T follicular helper cell (primary cell): ENCODE results near the gene SLC13A1.
"Not testable (repeated sequence)": the region's sequence is repeated elsewhere in the genome, so short reads cannot be mapped to it uniquely, and the experiment has no call there.

Experiments
- DNase-seq: peaks from one replicate; pipeline ENCODE4 v3.0.0-alpha.2; 2020; ENCODE audit warnings: low read depth
- total RNA-seq, 2 experiments: gene quantifications; one replicate each; lab custom pipeline; 2026; lab: John Stamatoyannopoulos, UW

SLC13A1 gene
- total RNA-seq, result 0 reads per million in 2 experiments

DNA sequence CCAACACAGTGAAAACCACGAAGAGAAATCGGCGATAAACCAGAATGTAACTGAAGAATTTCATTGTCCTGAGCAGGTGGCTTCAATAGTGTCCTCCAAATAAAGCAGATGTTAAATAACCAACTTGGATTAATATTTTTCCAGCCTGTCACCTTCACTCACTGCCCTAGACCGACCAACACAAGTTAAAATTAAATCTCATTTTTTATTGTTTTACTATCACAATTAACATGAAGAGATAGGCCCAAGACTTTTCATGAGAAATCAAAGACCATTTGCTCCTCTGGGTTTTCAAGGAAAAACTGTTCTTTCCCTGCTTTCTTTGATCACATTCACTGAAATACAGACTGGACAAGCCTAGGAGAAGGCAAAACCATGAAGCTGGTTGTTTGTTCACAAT lies at the start of gene SLC13A1:
Gene SLC13A1, minus strand, starts transcription at position 87 of the 400 bp plus-strand sequence. Its CDS starts 23 bp downstream, at position 64.
- no peak for DNase-seq

DNA sequence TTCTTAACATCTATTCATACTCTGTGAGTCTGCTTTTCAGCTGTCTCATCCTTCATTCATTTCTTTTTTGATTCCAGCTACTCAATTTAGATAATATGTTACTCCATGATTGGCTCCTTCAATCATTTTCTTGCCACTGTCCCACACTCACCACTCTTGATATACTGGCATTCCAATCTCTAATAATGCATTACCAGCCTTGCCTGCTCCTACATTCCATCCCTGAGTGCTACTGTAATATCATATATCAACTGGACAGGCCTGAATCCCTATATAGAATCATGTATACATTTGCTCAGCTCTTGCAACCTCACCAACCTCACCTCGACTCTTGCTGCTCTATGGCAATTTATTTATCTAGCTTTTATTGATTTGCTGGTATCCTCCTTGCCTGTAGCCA lies 45.0 kb upstream of the SLC13A1 start:
- DNase-seq, result no peak

GRCh38 chr7:123242467-123243092 lies 42.8 kb upstream of the SLC13A1 start:
- DNase-seq, result no peak

- DNase-seq, result no peak
These were observed 42.0 kb upstream of the SLC13A1 start for GRCh38 chr7:123241809-123242208.

DNA sequence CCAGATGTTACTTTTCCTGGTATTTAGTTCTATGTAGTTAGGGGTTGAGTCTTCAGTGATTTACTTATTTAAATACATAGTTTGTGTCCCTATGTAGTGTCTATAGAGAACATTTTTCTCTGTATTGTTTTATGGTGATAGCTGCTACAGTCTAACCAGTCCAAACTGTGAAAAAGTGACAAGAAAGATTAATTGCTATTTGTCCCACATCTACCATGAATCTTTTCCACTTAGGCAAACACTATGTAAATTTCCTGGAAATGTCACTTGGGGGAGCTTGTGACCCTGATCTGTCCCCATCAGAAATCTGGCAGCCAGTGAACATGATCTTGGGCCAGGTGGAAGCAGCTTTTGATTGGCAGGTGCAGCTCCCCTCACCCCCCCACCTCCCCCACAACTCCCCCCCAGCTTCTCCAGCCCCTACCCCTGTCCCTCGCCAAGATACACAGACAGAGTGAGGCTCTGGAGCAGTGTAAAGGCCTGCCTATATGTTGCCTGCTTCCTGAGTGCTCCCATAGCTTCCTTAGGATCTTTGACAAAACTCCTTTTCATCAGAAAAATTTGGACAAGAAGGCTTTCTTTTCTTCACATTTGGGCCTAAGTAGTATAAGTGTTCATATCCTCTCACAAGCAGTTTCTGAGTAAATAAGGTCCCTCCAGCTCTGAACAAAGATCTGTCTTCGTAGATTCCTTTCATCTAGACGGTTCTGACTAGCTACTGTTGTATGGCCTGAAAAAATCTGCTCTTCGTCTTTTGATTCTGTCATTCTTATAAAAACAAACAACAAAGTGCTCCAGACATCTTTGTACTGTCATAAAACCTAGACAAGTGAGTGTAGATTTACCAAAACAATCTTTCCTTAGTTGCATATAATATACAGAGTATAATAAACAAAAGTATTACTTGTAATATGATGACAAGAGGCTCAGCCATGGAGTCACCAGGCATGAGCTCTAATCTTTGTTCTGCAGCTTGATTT lies 31.5 kb upstream of the SLC13A1 start:
- no peak for DNase-seq

DNA sequence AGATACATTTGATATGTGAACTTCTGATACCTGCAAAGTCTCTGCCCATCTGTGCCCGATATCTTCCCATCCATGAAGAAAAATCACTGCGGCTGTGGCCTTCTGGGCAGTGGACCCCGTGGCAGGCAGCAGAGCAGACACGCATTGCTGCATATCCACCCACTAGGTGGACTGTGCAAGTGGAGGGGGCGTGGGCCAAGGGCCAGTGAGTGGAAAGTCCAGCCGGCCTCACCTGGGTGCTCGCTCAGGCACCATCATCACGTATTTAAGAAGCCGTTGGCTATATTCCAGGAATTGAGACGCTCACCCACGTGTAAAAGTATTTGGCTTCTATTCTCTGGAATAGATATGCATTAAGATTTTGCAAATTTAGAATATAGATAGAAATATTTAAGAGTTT lies 30.8 kb upstream of the SLC13A1 start:
- DNase-seq, result no peak

- no peak for DNase-seq
These were observed 30.4 kb upstream of the SLC13A1 start for GRCh38 chr7:123230147-123230546.

- no peak for DNase-seq
These were observed 29.7 kb upstream of the SLC13A1 start for GRCh38 chr7:123229426-123229825.

DNA sequence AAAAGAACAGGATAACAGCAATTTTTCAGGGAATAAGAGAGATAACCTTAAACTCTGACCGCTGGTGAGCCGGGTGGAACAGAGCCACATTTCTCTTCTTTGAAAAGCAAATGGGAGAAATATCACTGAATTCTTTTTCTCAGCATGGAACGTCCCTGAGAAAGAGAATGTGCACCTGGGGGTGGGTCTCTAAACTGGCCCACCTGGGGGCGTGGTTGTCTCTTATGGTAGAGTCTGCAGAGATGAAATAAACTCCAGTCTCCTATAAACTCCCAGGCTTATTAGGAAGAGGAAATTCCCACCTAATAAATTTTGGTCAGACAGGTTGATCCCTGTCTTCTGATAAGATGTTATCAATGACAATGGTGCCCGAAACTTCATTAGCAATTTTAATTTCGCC lies 27.9 kb upstream of the SLC13A1 start:
- not testable (repeated sequence) for DNase-seq

- no peak for DNase-seq
These were observed 20.6 kb upstream of the SLC13A1 start for GRCh38 chr7:123220396-123220795.

DNA sequence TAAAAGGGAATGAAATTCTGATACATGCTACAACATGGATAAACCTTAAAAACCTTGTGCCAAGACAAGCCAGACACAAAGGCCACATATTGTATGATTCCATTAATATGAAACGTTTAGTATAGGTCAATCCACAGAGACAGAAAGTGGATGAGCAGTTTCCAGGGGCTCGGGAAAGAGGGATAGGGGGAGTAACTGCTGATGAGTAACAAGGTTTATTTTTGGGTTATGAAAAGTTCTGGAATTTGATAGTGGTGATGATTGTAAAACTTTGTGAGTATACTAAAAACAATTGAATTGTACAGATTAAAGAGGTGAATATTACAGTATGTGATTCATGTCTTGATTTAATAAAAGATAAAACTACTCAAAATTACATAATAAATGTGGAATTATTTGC lies 19.1 kb upstream of the SLC13A1 start:
- no peak for DNase-seq

DNA sequence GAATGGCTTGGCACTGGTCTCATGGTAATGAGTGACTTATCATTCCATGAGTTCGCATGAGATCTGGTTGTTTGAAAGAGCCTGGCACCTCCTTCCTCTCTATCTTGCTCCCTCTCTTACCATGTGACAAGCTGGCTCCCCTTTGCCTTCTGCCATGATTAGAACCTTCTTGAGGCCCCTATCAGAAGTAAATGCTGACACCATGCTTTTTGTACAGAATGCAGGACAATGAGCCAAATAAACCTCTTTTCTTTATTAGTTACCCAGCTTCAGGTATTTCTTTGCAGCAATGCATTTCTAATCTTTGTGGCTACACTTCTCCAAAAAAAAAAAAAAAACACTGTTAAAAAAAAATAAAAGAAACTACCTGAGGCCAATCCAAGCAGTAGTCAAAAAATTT lies 17.1 kb upstream of the SLC13A1 start:
- no peak for DNase-seq

DNA sequence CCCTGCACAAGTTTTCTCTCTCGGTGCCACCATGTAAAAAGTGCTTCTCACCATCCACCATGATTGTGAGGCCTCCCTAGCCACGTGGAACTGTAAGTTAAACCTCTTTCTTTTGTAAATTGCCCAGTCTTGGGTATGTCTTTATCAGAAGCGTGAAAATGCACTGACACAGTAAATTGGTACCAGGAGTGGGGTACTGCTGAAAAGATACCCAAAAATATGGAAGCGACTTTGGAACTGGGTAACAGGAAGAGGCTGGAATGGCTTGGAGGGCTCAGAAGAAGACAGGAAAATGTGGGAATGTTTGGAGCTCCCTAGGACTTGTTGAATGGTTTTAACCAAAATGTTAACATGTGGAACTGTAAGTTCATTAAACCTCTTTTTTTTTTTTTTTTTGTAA lies 15.6 kb upstream of the SLC13A1 start:
- DNase-seq, result no peak

GRCh38 chr7:123211545-123211944 lies 11.8 kb upstream of the SLC13A1 start:
- DNase-seq, result no peak

DNA sequence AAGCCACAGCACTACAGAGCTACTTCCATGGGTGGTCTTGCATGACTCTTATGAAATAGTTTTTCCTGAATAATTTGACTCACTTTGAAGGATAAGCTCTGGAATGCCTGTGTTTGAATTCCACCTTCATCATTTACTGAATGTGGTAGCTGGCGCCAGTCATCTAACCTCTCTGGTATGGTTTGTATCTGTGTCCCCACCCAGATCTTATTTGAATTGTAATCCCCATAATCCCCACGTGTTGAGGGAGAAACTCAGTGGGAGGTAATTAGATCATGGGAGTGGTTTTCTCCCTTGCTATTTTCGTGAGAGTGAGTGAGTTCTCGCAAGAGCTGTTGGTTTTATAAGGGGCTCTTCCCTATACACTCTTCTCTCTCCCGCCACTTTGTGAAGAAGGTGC lies 11.2 kb upstream of the SLC13A1 start:
- no peak for DNase-seq

- no peak for DNase-seq
These were observed 10.0 kb upstream of the SLC13A1 start for GRCh38 chr7:123209786-123210185.

GRCh38 chr7:123208793-123209192 lies 9.0 kb upstream of the SLC13A1 start:
- DNase-seq, result no peak

GRCh38 chr7:123204206-123204835 lies 4.6 kb upstream of the SLC13A1 start:
- no peak for DNase-seq

DNA sequence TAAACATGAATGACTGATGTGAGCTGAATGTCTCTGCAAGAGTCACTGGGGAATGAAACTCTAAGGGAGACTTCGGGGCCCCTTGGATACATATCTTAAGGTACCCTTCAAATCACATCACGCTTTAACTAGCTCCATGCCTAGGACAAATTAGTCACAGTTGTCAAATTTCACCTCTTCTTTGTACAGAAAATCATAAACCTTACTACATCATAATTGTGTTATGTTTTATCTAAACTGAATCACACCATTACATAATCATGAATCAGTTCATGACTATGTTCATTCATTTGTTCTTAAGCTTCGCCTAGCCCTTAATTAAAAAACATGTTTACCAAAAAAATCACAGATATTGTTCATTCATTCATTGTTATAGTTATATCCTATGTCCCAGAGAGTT lies 2.1 kb upstream of the SLC13A1 start:
- no peak for DNase-seq

DNA sequence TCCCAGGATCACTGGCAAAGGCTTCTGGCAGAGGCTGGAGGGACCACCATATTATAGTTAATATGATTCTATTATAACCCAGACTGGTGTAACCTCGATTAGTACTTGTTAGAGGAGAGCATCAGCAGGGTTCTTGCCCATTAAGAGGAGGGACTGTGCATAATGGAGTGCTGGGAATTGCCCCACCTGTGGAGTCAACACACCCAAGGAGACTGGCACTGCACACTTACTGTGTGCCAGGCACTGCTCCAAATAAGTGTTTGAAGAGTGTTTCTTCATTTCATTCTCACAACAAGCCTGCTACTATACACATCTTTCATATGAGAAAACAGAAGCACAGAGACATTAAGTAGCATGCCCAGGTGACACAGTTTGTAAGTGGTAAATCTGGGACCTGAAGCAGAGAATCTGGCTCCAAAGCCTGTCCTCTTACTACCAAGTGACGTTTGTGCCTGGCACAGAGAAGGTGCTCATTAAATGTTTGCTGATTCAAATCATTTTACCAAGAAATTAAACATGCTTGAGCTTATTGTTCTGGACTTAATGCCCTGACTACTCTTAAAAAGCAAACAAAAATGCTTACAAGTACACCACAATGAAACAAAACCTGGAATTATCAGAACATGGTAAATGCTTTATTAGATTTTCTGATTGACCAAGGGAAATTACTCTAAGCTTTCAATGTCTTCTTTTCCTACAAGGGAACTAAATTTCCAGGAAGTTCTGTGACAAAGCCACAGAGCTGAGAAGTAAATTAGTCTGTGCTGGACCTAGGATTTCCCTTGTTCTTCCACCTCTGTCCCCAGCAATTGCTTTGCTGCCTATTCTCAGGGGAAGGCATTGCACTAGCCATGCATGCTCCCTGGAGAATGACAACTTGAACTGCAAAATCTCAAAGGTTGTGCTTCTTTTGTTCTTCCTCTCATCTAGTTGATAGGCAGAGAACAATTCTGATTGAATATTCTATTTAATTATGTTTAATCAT lies 809 bp downstream of the SLC13A1 start:
- no peak for DNase-seq

- DNase-seq, result no peak
These were observed 1.7 kb downstream of the SLC13A1 start for GRCh38 chr7:123198111-123198510.
